ENCODE data around the gene COL4A5.

Gene COL4A5

DNA sequence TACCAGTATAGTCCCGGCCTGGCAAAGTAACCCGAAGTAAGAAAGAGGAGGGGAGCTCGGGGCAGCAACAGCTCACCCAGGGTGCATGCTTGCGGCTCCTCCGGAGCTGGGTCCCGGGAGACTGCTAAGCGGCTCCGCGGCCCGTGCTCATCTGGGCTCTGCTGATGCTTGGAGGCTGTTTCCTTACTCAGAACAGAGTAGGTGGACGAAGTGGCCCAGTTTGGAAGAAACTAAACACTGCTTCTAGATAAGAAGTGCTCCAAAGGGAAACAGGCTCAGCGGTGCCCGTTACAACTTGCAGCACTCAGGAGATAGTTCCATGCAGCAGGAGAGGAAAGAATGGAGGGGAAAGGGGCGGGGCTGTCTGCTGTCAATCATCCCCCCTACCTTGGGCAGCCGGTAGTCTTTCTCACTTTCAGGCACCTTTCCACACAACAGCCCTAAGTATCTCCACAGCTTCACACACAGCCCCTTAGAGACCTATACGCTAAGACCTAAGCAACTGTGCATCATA lies 1.5 kb upstream of the COL4A5 start, which contains the start of gene COL4A6:
TSS of gene COL4A6 (minus strand) at position 313 of the 514 bp plus-strand sequence. CDS start at position 87, 226 bp downstream.
- TF ChIP-seq, protein P1, sequence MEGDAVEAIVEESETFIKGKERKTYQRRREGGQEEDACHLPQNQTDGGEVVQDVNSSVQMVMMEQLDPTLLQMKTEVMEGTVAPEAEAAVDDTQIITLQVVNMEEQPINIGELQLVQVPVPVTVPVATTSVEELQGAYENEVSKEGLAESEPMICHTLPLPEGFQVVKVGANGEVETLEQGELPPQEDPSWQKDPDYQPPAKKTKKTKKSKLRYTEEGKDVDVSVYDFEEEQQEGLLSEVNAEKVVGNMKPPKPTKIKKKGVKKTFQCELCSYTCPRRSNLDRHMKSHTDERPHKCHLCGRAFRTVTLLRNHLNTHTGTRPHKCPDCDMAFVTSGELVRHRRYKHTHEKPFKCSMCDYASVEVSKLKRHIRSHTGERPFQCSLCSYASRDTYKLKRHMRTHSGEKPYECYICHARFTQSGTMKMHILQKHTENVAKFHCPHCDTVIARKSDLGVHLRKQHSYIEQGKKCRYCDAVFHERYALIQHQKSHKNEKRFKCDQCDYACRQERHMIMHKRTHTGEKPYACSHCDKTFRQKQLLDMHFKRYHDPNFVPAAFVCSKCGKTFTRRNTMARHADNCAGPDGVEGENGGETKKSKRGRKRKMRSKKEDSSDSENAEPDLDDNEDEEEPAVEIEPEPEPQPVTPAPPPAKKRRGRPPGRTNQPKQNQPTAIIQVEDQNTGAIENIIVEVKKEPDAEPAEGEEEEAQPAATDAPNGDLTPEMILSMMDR (IDR thresholded peaks at IDR 0.05) = no peak

DNA sequence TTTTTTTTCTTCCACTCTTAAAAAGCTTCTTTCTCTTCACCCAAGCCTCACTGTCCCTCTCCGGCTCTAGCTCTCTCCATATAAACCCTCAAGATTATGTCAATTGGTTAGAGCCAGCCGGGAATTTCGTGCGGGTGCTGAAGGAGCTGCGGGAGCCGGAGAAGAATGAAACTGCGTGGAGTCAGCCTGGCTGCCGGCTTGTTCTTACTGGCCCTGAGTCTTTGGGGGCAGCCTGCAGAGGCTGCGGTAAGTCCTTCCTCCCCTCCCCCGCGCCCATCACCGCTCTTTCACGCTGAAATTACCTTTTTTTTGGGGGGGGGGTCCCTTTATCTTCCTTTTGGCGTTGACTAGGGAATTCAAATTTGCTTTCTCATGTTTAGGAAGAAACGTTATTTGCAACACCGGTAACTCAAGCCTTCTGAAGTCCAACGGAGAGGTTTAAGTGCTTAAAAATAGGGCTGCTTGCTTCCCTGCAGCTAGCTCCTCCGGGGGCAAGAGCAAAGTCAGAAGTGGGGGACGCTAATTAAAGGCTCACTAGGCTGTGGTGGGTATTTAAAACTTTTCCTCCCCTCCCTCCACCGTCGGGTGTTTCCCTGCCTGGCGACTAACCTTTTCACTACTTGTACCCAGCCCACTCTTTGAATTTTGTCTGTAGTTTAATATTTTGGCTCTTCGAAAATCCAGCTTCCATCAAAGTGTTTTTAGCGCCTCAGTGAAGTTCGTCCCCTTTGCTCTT lies 491 bp downstream of the COL4A5 start:
- TF ChIP-seq, protein P1 (IDR thresholded peaks at IDR 0.05) = no peak

DNA sequence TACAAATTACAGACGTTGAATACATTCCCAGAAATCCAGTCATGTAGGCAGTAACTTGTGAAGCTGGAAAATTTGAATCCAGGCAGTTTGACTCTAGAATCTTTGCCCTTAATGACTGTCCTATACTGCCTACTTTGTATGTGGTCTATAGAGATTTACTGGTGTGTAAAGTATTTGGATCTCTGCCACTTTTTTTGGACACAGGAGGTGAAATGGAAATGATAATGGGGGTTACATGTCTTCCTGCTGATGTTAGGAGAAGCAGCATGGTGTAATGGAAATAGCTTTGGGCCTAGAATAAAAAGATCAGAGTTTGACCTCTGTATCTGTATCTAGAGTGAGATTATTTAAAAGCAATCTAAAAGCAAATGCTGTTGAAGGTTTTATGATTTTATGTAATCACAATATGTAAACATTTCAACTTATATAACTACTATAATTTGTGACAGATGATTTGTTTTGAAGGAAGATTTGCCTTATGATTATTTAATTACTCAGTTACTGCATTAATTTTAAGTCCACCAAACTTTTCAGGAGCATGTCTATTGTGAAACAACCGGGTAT lies 3.3 kb downstream of the COL4A5 start:
- TF ChIP-seq, protein P1 (IDR thresholded peaks at IDR 0.05) = no peak

DNA sequence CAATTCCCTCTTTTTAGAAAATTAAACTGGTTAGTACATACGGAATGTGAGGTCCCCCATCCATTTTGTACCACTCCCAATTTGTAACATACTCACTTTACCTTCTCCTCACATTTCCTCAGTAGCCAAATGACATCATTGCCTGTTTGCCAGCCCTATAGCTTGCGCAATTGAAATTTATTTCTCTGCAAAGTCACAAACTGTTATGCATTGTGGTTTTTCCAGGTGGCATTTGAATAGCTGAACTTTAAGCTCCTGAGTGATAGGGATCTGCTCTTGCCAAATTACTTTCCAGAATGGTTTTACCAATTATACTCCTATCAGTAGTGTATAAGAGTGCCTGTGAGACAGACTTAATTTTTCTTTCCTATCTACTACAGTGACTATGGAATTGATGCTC lies 7.7 kb downstream of the COL4A5 start:
- TF ChIP-seq, protein P1 (IDR thresholded peaks at IDR 0.05) = no peak

DNA sequence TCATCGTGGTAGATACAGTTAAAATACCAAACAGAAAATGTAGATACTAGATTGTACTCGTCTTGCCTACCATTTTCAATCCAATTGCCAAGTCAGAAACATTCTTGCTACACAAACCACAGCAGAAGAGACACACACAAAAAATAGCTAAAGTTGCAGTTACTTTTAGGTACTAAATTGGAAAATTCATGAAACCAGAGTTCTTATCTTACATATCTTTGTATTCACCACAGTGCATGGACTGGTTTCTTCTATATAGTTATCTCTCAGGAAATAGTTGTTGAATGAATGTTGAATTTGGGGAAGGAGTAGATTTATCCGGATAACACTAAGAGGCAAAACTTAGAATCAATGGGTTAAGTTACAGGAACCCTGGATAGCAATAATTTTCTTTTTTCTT lies 14.2 kb downstream of the COL4A5 start:
- TF ChIP-seq, protein P1 (IDR thresholded peaks at IDR 0.05) = no peak

DNA sequence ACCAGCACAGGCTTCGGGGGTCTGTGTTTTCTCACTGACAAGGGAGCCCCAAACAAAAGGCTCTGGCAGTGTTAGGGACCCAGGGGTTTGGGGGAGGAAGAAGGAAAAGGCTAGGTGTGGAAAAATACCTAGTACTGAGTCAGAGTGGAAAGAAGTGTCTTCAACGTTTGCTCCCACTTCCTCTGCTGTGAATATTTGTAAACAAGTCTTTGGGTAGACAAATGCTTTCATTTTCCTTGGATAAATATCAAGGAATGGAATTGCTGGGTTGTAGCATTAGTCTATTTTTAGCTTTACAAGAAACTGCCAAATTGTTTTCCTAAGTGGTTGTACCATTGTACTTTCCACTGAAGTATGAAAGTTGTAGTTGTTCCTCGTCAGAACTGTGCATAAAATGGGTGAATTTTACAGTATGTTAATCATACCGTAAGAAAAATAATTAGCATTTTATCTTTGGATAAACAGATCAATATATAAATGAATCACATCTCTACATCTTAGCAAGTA lies 17.4 kb downstream of the COL4A5 start:
- TF ChIP-seq, protein P1 (IDR thresholded peaks at IDR 0.05) = no peak

DNA sequence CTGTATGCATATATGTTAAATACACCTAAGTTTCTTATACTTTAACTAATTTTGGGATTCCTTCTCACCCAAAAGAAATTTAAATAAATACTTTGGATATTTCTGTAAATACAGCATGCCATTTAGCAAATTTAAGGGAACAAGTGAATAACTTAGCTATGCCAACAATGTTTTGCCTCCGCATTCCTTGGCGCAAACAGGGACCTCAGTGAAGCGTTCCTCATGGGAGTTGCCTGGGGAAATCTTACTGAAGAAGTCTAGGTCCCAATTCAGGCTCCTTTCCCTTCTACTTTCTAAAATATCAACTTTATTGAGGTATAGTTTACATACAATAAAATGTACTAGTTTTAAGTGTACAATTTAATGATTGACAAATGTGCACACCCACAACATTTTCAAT lies 25.0 kb downstream of the COL4A5 start:
- TF ChIP-seq, protein P1 (IDR thresholded peaks at IDR 0.05) = no peak

Data from LNCAP (cell line).